HEK293 (cell line): Measurements from ENCODE around the gene ADGRD2.

Source experiments
- CTCF ChIA-PET: fragments of 350-600 bp; formaldehyde crosslinking; extraction: SDS; loops from one replicate; lab custom pipeline; 2021; ENCODE audit warnings: antibody characterized with exemption; lab: Yijun Ruan, JAX
- POLR2A ChIA-PET: fragments of 300-600 bp; formaldehyde crosslinking; extraction: SDS; loops from one replicate; lab custom pipeline; 2020; ENCODE audit warnings: antibody characterized with exemption, inconsistent platforms; lab: Yijun Ruan, JAX
- H3K27ac ChIP-seq: fragments of 200-500 bp; sonication (Bioruptor generic); 2 replicates; pipeline ENCODE4 v1.5.1; 2014; ENCODE audit warnings: low read depth, low read length, control low read depth, inconsistent platforms; ENCODE audit errors: extremely low read depth
- H3K36me3 ChIP-seq, 2 experiments: fragments of 200-500 bp in 1 of 2; sonication (Bioruptor generic) in 1 of 2; 1 replicate in 1 of 2; 2 replicates in 1 of 2; pipeline ENCODE4 v1.5.1; 2014 to 2017; ENCODE audit warnings: inconsistent platforms in 2 of 2, low read length in 2 of 2; ENCODE audit not compliant: control insufficient read depth in 2 of 2, insufficient read depth in 1 of 2
- H3K4me1 ChIP-seq: fragments of 200-500 bp; sonication (Bioruptor generic); 2 replicates; pipeline ENCODE4 v1.5.1; 2014; ENCODE audit warnings: mild to moderate bottlenecking, low read length, inconsistent platforms; ENCODE audit not compliant: control insufficient read depth, insufficient read depth
- H3K4me3 ChIP-seq: 2 replicates; pipeline ENCODE4 v1.5.1; 2011; ENCODE audit warnings: low read depth, mild to moderate bottlenecking, control low read depth, low read length, moderate library complexity
- H3K9me3 ChIP-seq: fragments of 200-500 bp; sonication (Bioruptor generic); 2 replicates; pipeline ENCODE4 v1.5.1; 2014; ENCODE audit warnings: low read depth, low read length, inconsistent platforms; ENCODE audit not compliant: control insufficient read depth, insufficient read depth
- BCL11B ChIP-seq: fragments of 450-650 bp; formaldehyde crosslinking; IDR thresholded peaks from 2 replicates; pipeline ENCODE4 v1.5.1; 2016; ENCODE audit warnings: low read depth, missing biosample characterization, missing genetic modification characterization
- GLI4 ChIP-seq: fragments of 450-650 bp; formaldehyde crosslinking; IDR thresholded peaks from 2 replicates; pipeline ENCODE4 v1.5.1; 2016; ENCODE audit warnings: missing biosample characterization, missing genetic modification characterization
- GLIS2 ChIP-seq: fragments of 450-650 bp; formaldehyde crosslinking; IDR thresholded peaks from 2 replicates; pipeline ENCODE4 v1.5.1; 2016; ENCODE audit warnings: missing biosample characterization, missing genetic modification characterization
- KLF1 ChIP-seq: fragments of 450-650 bp; formaldehyde crosslinking; IDR thresholded peaks from 2 replicates; pipeline ENCODE4 v1.5.1; 2016; ENCODE audit warnings: missing biosample characterization, missing genetic modification characterization
- SCRT2 ChIP-seq: fragments of 450-650 bp; formaldehyde crosslinking; IDR thresholded peaks from 2 replicates; pipeline ENCODE4 v1.5.1; 2016; ENCODE audit warnings: missing biosample characterization, missing genetic modification characterization
- SP7 ChIP-seq: fragments of 450-650 bp; formaldehyde crosslinking; IDR thresholded peaks from 2 replicates; pipeline ENCODE4 v1.5.1; 2016; ENCODE audit warnings: missing biosample characterization, missing genetic modification characterization
- ZBTB20 ChIP-seq: fragments of 450-650 bp; formaldehyde crosslinking; IDR thresholded peaks from 2 replicates; pipeline ENCODE4 v1.5.1; 2016; ENCODE audit warnings: missing biosample characterization, missing genetic modification characterization
- ZFP69B ChIP-seq: fragments of 450-650 bp; formaldehyde crosslinking; IDR thresholded peaks from 2 replicates; pipeline ENCODE4 v1.5.1; 2016; ENCODE audit warnings: missing biosample characterization, missing genetic modification characterization
- ZIC2 ChIP-seq: fragments of 450-650 bp; formaldehyde crosslinking; IDR thresholded peaks from 2 replicates; pipeline ENCODE4 v1.5.1; 2016; ENCODE audit warnings: missing biosample characterization, missing genetic modification characterization
- ZNF2 ChIP-seq: fragments of 450-650 bp; formaldehyde crosslinking; IDR thresholded peaks from 2 replicates; pipeline ENCODE4 v1.5.1; 2016; ENCODE audit warnings: missing biosample characterization, missing genetic modification characterization
- ZNF398 ChIP-seq: fragments of 450-650 bp; formaldehyde crosslinking; IDR thresholded peaks from 2 replicates; pipeline ENCODE4 v1.5.1; 2017; ENCODE audit warnings: missing biosample characterization, missing genetic modification characterization
- ZNF610 ChIP-seq: fragments of 450-650 bp; formaldehyde crosslinking; IDR thresholded peaks from 2 replicates; pipeline ENCODE4 v1.5.1; 2016; ENCODE audit warnings: missing biosample characterization, missing genetic modification characterization, borderline replicate concordance
- ZNF626 ChIP-seq: fragments of 450-650 bp; sonication (Bioruptor Pico); formaldehyde crosslinking; IDR thresholded peaks from 2 replicates; pipeline ENCODE4 v1.5.1; 2018; ENCODE audit warnings: missing biosample characterization, missing genetic modification characterization, inconsistent platforms
- ZNF677 ChIP-seq: fragments of 450-650 bp; IDR thresholded peaks from 2 replicates; pipeline ENCODE4 v1.5.0; 2018; ENCODE audit warnings: missing biosample characterization, mild to moderate bottlenecking, missing genetic modification characterization, moderate library complexity
- ZSCAN16 ChIP-seq: fragments of 450-650 bp; formaldehyde crosslinking; IDR thresholded peaks from 2 replicates; pipeline ENCODE4 v1.5.1; 2016; ENCODE audit warnings: missing biosample characterization, missing genetic modification characterization
- TF ChIP-seq, protein P1 (sequence below): fragments of 450-650 bp; formaldehyde crosslinking; IDR thresholded peaks from 2 replicates; pipeline ENCODE4 v1.5.1; 2016; ENCODE audit warnings: missing biosample characterization, missing genetic modification characterization
- TF ChIP-seq, protein P2 (sequence below): fragments of 450-650 bp; formaldehyde crosslinking; IDR thresholded peaks from 2 replicates; pipeline ENCODE4 v1.5.1; 2017; ENCODE audit warnings: missing biosample characterization, missing genetic modification characterization

Gene ADGRD2

DNA sequence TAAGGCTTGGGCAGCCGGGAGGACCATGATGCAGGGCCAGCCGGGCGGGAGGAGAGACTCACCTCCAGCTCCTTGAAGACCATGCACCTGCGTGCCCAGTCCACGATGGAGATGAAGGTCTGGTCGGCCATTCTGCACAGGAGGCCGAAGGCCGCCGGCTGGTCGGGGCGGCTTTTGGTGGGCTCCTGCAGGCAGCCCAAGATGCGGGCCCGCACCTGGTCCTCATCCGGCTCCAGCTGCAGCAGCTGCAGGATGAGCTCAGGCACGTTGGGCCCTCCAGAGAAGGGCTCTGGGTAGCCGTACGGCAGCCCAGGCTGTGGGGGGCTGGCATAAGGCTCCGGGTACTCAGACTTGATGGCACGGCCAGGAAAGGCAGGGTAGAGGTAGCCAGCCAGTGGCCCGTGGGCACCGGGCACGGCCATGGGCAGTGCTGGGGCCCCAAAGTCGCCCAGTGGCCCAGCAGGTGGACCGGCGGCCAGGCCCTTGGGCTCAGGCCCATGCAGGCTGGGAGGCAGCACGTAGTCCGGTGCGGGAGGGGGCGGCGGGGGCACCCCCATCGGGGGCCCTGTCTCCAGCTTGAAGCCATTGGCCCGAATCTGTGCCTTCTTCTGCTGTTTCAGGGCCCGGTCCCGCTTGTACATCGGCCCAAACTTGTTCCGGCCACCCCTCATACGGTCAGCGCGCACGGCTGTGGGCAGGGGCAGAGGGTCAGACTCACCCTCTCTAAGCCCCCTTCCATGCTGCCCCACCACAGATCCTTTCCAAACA, 50.0 kb downstream of the ADGRD2 start:
- H3K4me1 ChIP-seq: no peaks in the 10 kb centered on the region
- no peaks in the 10 kb centered on the region for H3K9me3 ChIP-seq
- POLR2A ChIA-PET: interaction anchor here (0.5 kb wide), 1 partner anchor 646 kb away, joined by 3 read pairs; no protein-coding TSS in a partner anchor
- H3K36me3 ChIP-seq: no peaks in the 10 kb centered on the region
- CTCF ChIA-PET: interaction anchor here (0.6 to 1.0 kb wide), 2 partner anchors 23 to 26 kb away, joined by 4 read pairs; no protein-coding TSS in a partner anchor
- H3K27ac ChIP-seq: no peak overlapping the region
- no peak overlapping the region for H3K4me3 ChIP-seq
- TF ChIP-seq ZBTB20 (tag by site-specific recombination) (no peak), GLIS2 (tag by site-specific recombination) (no peak), ZFP69B (tag by site-specific recombination) (no peak), SP7 (tag by site-specific recombination) (no peak), ZNF610 (tag by site-specific recombination) (no peak), ZNF677 (tag by site-specific recombination) (no peak), ZNF2 (no peak), KLF1 (tag by site-specific recombination) (no peak)

GRCh38 chr9:124500796-124501611, 50.8 kb downstream of the ADGRD2 start:
- CTCF ChIA-PET: no interaction called here
- no peaks in the 10 kb centered on the region for H3K36me3 ChIP-seq
- no peak overlapping the region for H3K27ac ChIP-seq
- no peak overlapping the region for H3K4me3 ChIP-seq
- H3K9me3 ChIP-seq: no peaks in the 10 kb centered on the region
- no peaks in the 10 kb centered on the region for H3K4me1 ChIP-seq
- TF ChIP-seq, protein P1, sequence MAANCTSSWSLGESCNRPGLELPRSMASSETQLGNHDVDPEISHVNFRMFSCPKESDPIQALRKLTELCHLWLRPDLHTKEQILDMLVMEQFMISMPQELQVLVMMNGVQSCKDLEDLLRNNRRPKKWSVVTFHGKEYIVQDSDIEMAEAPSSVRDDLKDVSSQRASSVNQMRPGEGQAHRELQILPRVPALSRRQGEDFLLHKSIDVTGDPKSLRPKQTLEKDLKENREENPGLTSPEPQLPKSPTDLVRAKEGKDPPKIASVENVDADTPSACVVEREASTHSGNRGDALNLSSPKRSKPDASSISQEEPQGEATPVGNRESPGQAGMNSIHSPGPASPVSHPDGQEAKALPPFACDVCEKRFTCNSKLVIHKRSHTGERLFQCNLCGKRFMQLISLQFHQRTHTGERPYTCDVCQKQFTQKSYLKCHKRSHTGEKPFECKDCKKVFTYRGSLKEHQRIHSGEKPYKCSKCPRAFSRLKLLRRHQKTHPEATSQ (tag by site-specific recombination): no peak
- TF ChIP-seq BCL11B (no peak), ZNF398 (no peak), ZSCAN16 (tag by site-specific recombination) (peak; percentile 93), SCRT2 (peak; percentile 57; the same call in 1 of the 2 replicates), GLI4 (tag by site-specific recombination) (peak; percentile 95), ZIC2 (tag by site-specific recombination) (peak; percentile 45; the same call in 1 of the 2 replicates), ZNF626 (tag by site-specific recombination) (no peak)
- TF ChIP-seq, protein P2, sequence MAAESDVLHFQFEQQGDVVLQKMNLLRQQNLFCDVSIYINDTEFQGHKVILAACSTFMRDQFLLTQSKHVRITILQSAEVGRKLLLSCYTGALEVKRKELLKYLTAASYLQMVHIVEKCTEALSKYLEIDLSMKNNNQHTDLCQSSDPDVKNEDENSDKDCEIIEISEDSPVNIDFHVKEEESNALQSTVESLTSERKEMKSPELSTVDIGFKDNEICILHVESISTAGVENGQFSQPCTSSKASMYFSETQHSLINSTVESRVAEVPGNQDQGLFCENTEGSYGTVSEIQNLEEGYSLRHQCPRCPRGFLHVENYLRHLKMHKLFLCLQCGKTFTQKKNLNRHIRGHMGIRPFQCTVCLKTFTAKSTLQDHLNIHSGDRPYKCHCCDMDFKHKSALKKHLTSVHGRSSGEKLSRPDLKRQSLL (tag by site-specific recombination): no peak
- POLR2A ChIA-PET: no interaction called here
